ENCODE measurements around the gene FZD1. TPM values are rescaled to one million over a fixed set of nuclear protein-coding genes. Genes with fewer than 3 reads are reported as not detected.
A peak's percentile ranks its signal among the peaks of the same experiment; 100 is the strongest.

The FZD1 gene
- total RNA-seq, 1 experiment from 2014 or later, result 2.7 TPM

DNA sequence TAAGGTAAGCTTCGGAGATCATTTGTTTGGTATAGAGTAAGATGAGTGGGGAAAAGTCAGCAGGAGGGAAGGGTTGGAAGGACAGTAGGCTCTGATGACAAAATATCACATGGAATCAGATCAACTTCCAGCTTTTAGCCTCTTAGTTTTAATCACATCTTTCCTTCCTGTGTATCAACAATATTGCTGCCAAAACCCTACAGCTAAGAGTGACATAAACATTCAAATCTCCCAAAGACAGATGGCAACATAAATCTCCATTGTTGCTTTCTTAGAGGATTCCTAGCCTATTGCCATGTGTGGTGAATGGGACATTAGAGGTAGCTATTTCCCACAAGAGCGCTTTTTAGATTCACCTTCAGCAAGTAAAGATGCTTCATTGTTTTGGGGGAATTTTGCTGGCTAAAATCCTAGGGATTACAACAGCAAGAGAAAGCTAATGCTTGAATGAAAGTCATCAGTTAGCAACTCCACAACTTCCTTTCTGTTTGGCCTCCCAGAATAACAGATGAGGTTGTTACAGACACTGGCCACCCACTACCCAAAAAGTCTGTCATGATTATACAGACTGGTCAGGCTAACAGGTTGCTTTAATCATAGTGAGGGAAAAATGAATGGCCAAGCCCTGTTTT is 35.2 kb upstream of the FZD1 start:
- peak overlapping the region; percentile 58 for H2AFZ ChIP-seq (ENCODE audit: low read length)
- no peak for TF ChIP-seq EZH2 (IDR thresholded peaks at IDR 0.05; ENCODE audit: low read length, unreplicated experiment)
- no peak for TF ChIP-seq EZH2phosphoT487 (IDR thresholded peaks at IDR 0.05; ENCODE audit: borderline replicate concordance, low read length)
- TF ChIP-seq, protein P1, sequence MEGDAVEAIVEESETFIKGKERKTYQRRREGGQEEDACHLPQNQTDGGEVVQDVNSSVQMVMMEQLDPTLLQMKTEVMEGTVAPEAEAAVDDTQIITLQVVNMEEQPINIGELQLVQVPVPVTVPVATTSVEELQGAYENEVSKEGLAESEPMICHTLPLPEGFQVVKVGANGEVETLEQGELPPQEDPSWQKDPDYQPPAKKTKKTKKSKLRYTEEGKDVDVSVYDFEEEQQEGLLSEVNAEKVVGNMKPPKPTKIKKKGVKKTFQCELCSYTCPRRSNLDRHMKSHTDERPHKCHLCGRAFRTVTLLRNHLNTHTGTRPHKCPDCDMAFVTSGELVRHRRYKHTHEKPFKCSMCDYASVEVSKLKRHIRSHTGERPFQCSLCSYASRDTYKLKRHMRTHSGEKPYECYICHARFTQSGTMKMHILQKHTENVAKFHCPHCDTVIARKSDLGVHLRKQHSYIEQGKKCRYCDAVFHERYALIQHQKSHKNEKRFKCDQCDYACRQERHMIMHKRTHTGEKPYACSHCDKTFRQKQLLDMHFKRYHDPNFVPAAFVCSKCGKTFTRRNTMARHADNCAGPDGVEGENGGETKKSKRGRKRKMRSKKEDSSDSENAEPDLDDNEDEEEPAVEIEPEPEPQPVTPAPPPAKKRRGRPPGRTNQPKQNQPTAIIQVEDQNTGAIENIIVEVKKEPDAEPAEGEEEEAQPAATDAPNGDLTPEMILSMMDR (conservative IDR thresholded peaks at IDR 0.05; ENCODE audit: low read depth, low read length), result no peak
- peak; percentile 56 for DNase-seq
- H3K9ac ChIP-seq (ENCODE audit: low read length), result peak overlapping the region; percentile 50
- H3K4me3 ChIP-seq (ENCODE audit: low read length), result peak overlapping the region; percentile 29
- H3K27me3 ChIP-seq (ENCODE audit: low read length), result no peaks in the 10 kb centered on the region
- no peaks in the 10 kb centered on the region for H3K9me3 ChIP-seq (ENCODE audit: low read length)
- H4K20me1 ChIP-seq (ENCODE audit: low read length), result no peaks in the 10 kb centered on the region
- H3K36me3 ChIP-seq (ENCODE audit: low read depth, low read length), result no peaks in the 10 kb centered on the region
- peaks cover 21% of the 10 kb centered on the region for H3K4me1 ChIP-seq (ENCODE audit: insufficient read depth, low read length)
- H3K9me2 ChIP-seq (replicated peaks; ENCODE audit: low read length), result no peaks in the 10 kb centered on the region
- H3K4me2 ChIP-seq (ENCODE audit: low read length), result peak overlapping the region; percentile 73
- ATAC-seq, result peak; percentile 74
- BruUV-seq (replicated peaks), result no TSS peak
- H3K27ac ChIP-seq (ENCODE audit: low read length), result peak overlapping the region; percentile 84
- POLR2A ChIA-PET (ENCODE audit: unreplicated experiment), result interaction anchor here (0.6 to 0.7 kb wide), 2 partner anchors 21 to 37 kb away, joined by 3 to 8 read pairs; no protein-coding TSS in a partner anchor
- H3K79me2 ChIP-seq (ENCODE audit: low read length), result no peaks in the 10 kb centered on the region
- CTCF ChIA-PET, result interaction anchor here (1.0 kb wide), 1 partner anchor 146 kb away, joined by 4 read pairs; no protein-coding TSS in a partner anchor
- no peaks in the 10 kb centered on the region for H3F3A ChIP-seq (ENCODE audit: low read length, unreplicated experiment)
- intact Hi-C loops (cut with micrococcal nuclease), result loop anchor here (5.0 kb wide), 1 partner anchor 142 kb away; no protein-coding TSS in a partner anchor

DNA sequence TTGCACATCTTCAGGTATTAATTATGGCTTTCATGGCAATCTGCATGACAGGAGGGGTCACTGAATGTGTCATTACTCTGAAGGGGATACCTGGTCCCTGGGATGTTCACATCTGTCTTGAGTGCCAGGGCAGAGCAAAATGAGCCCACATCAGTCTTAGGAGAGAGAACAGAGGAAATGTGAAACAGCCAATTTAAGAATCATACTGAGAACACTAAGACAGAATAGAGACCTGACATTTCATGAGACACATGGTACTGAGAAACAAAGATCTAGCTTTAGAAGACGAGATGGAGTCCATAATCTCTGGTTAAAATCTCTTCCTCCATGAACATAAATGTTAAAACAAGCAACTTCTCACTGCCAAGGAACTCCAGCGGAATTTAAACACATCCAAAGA is 34.1 kb upstream of the FZD1 start:
- Histone ChIP-seq H3F3A (ENCODE audit: low read length, unreplicated experiment) (no peaks in the 10 kb centered on the region), H3K9me3 (ENCODE audit: low read length) (no peaks in the 10 kb centered on the region), H3K4me3 (ENCODE audit: low read length) (no peak overlapping the region), H2AFZ (ENCODE audit: low read length) (no peak overlapping the region), H3K36me3 (ENCODE audit: low read depth, low read length) (no peaks in the 10 kb centered on the region), H3K27ac (ENCODE audit: low read length) (no peak overlapping the region), H3K9me2 (replicated peaks; ENCODE audit: low read length) (no peaks in the 10 kb centered on the region), H3K9ac (ENCODE audit: low read length) (no peak overlapping the region), H3K4me2 (ENCODE audit: low read length) (no peak overlapping the region), H3K79me2 (ENCODE audit: low read length) (no peaks in the 10 kb centered on the region), H4K20me1 (ENCODE audit: low read length) (no peaks in the 10 kb centered on the region), H3K4me1 (ENCODE audit: insufficient read depth, low read length) (peaks cover 21% of the 10 kb centered on the region), H3K27me3 (ENCODE audit: low read length) (no peaks in the 10 kb centered on the region)
- ATAC-seq (no peak), DNase-seq (no peak)
- no TSS peak for BruUV-seq (replicated peaks)
- ChIA-PET POLR2A (ENCODE audit: unreplicated experiment) (no interaction called here), CTCF (no interaction called here)
- intact Hi-C loops (cut with micrococcal nuclease), result no loop called here
- TF ChIP-seq EZH2 (IDR thresholded peaks at IDR 0.05; ENCODE audit: low read length, unreplicated experiment), result no peak
- no peak for TF ChIP-seq EZH2phosphoT487 (IDR thresholded peaks at IDR 0.05; ENCODE audit: borderline replicate concordance, low read length)
- TF ChIP-seq, protein P1 (conservative IDR thresholded peaks at IDR 0.05; ENCODE audit: low read depth, low read length), result no peak

DNA sequence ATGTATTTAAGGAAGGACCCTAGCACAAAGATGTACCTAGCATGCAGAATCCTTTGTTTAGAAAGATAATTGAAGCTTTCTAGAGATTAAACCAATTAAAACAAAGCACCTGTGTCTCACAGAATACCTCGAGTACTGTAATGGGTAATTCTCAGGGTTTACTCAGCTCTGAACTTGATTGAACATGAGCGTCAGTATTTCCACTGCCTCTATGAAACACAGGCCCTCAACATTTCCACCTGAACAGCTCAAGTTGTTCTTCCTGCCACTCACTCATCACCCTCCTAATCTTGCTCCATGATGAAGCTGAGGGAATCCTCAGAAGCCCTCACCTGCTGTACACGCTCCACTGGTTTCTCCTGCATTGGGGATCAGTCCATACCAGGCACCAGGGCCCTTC is 33.7 kb upstream of the FZD1 start:
- ChIA-PET CTCF (no interaction called here), POLR2A (ENCODE audit: unreplicated experiment) (no interaction called here)
- Histone ChIP-seq H3K36me3 (ENCODE audit: low read depth, low read length) (no peaks in the 10 kb centered on the region), H2AFZ (ENCODE audit: low read length) (no peak overlapping the region), H3K27me3 (ENCODE audit: low read length) (no peaks in the 10 kb centered on the region), H4K20me1 (ENCODE audit: low read length) (no peaks in the 10 kb centered on the region), H3K27ac (ENCODE audit: low read length) (no peak overlapping the region), H3K4me1 (ENCODE audit: insufficient read depth, low read length) (peaks cover 21% of the 10 kb centered on the region), H3K4me3 (ENCODE audit: low read length) (no peak overlapping the region), H3K4me2 (ENCODE audit: low read length) (no peak overlapping the region), H3K79me2 (ENCODE audit: low read length) (no peaks in the 10 kb centered on the region), H3K9me2 (replicated peaks; ENCODE audit: low read length) (no peaks in the 10 kb centered on the region), H3F3A (ENCODE audit: low read length, unreplicated experiment) (no peaks in the 10 kb centered on the region), H3K9me3 (ENCODE audit: low read length) (no peaks in the 10 kb centered on the region), H3K9ac (ENCODE audit: low read length) (no peak overlapping the region)
- ATAC-seq, result no peak
- no peak for DNase-seq
- TF ChIP-seq, protein P1 (conservative IDR thresholded peaks at IDR 0.05; ENCODE audit: low read depth, low read length), result no peak
- TF ChIP-seq EZH2 (IDR thresholded peaks at IDR 0.05; ENCODE audit: low read length, unreplicated experiment) (no peak), EZH2phosphoT487 (IDR thresholded peaks at IDR 0.05; ENCODE audit: borderline replicate concordance, low read length) (no peak)
- BruUV-seq (replicated peaks), result no TSS peak
- intact Hi-C loops (cut with micrococcal nuclease), result no loop called here
